Testis (tissue), 2 donors: ENCODE data around the gene BMPR1A.

Source experiments
- CTCF ChIP-seq, 3 experiments: fragments of 450-650 bp in 2 of 3; fragments of 200-600 bp in 1 of 3; sonication (generic) in 1 of 3; IDR thresholded peaks; one replicate each; pipeline ENCODE4 v1.5.1; 2016 to 2019; ENCODE audit warnings: antibody characterized with exemption in 3 of 3, mild to moderate bottlenecking in 2 of 3, moderate library complexity in 1 of 3
- POLR2A ChIP-seq: fragments of 450-650 bp; IDR thresholded peaks from one replicate; pipeline ENCODE4 v1.6.1; 2017; ENCODE audit warnings: antibody characterized with exemption, mild to moderate bottlenecking, moderate library complexity

- TF ChIP-seq CTCF (IDR thresholded peaks at IDR 0.05), result no peak
- no peak for TF ChIP-seq POLR2A
These were observed 8.4 kb upstream of the BMPR1A start for GRCh38 chr10:86747796-86748581.
